ENCODE results near the gene LRCH3. TPM values are rescaled to one million over a fixed set of nuclear protein-coding genes. Genes with fewer than 3 reads are reported as not detected.

The LRCH3 gene
- total RNA-seq: 18.3 and 23.8 TPM in 2 replicates

GRCh38 chr3:197791113-197791891, at the start of gene LRCH3:
Gene LRCH3, plus strand, starts transcription at chr3:197791254. Its CDS starts 25 bp downstream, at chr3:197791279.

GRCh38 chr3:197749601-197750395, 41.3 kb upstream of the LRCH3 start, which contains the start of gene FYTTD1:
Gene FYTTD1, plus strand, starts transcription at chr3:197749883. Its CDS starts 89 bp downstream, at chr3:197749972.

Other genes with a start within 250 kb of the LRCH3 start
- 1.9 and 5.2 TPM in 2 replicates for gene BDH1, start 235.3 kb upstream of the LRCH3 start, total RNA-seq
- gene RUBCN, start 54.4 kb upstream of the LRCH3 start, total RNA-seq: 8.7 and 11.2 TPM in 2 replicates
- 45.2 and 51.6 TPM in 2 replicates for gene FYTTD1, start 41.4 kb upstream of the LRCH3 start, total RNA-seq
- 861 and 881 TPM in 2 replicates for gene RPL35A, start 158.9 kb downstream of the LRCH3 start, total RNA-seq
- 5.3 and 10.3 TPM in 2 replicates for gene LMLN, start 169.0 kb downstream of the LRCH3 start, total RNA-seq

Data from cardiac atrium fibroblast (primary cell).